SK-N-SH treated with all-trans-retinoic acid at 6 μM for 48 hours (cell line): ENCODE measurements around the gene TMEM121B.

Source experiments
- ATAC-seq: fragments of 200-7000 bp; cut with Tn5 transposase; 3 replicates; pipeline ENCODE4 v1.9.1; 2020; ENCODE audit warnings: mild to moderate bottlenecking, moderate library complexity
- ARNTL ChIP-seq: fragments of 450-650 bp; formaldehyde crosslinking; IDR thresholded peaks from 2 replicates; pipeline ENCODE4 v1.5.0; 2020; ENCODE audit warnings: low read depth, mild to moderate bottlenecking, moderate library complexity, borderline replicate concordance
- BACH2 ChIP-seq: fragments of 250-450 bp; sonication (Bioruptor Pico); IDR thresholded peaks from 2 replicates; pipeline ENCODE4 v1.9.0; 2021; ENCODE audit warnings: mild to moderate bottlenecking, borderline replicate concordance
- CSRNP3 ChIP-seq: fragments of 250-450 bp; sonication (Bioruptor Pico); IDR thresholded peaks from 2 replicates; pipeline ENCODE4 v1.5.1; 2021; ENCODE audit warnings: mild to moderate bottlenecking, moderate library complexity
- ESRRG ChIP-seq: fragments of 250-450 bp; sonication (Bioruptor Pico); IDR thresholded peaks from 2 replicates; pipeline ENCODE4 v1.6.1; 2021; ENCODE audit warnings: mild to moderate bottlenecking
- GLIS3 ChIP-seq: fragments of 250-450 bp; sonication (Bioruptor Pico); IDR thresholded peaks from 2 replicates; pipeline ENCODE4 v1.5.0; 2020; ENCODE audit warnings: mild to moderate bottlenecking, moderate library complexity
- ISL1 ChIP-seq: fragments of 250-450 bp; sonication (Bioruptor Pico); IDR thresholded peaks from 2 replicates; pipeline ENCODE4 v2.1.2; 2022; ENCODE audit warnings: mild to moderate bottlenecking, moderate library complexity
- OSR1 ChIP-seq: fragments of 250-450 bp; sonication (Bioruptor Pico); IDR thresholded peaks from 2 replicates; pipeline ENCODE4 v1.8.0; 2022; ENCODE audit warnings: moderate library complexity, mild to moderate bottlenecking, inconsistent platforms
- PATZ1 ChIP-seq: fragments of 250-450 bp; sonication (Bioruptor Pico); IDR thresholded peaks from 2 replicates; pipeline ENCODE4 v1.8.0; 2020; ENCODE audit warnings: mild to moderate bottlenecking, moderate library complexity, borderline replicate concordance
- POU6F1 ChIP-seq: fragments of 250-450 bp; sonication (Bioruptor Pico); IDR thresholded peaks from 2 replicates; pipeline ENCODE4 v1.8.0; 2021; ENCODE audit warnings: low read depth, mild to moderate bottlenecking, moderate library complexity, borderline replicate concordance
- PPARA ChIP-seq: fragments of 250-450 bp; sonication (Bioruptor Pico); IDR thresholded peaks from 2 replicates; pipeline ENCODE4 v1.5.0; 2020; ENCODE audit warnings: mild to moderate bottlenecking, borderline replicate concordance
- TCF4 ChIP-seq: fragments of 250-450 bp; sonication (Bioruptor Pico); IDR thresholded peaks from 2 replicates; pipeline ENCODE4 v1.8.0; 2021; ENCODE audit warnings: mild to moderate bottlenecking, moderate library complexity, borderline replicate concordance
- ZC3H10 ChIP-seq: fragments of 250-450 bp; sonication (Bioruptor Pico); IDR thresholded peaks from 2 replicates; pipeline ENCODE4 v1.5.1; 2021; ENCODE audit warnings: mild to moderate bottlenecking, moderate library complexity
- ZFP3 ChIP-seq: fragments of 250-450 bp; sonication (Bioruptor Pico); IDR thresholded peaks from 2 replicates; pipeline ENCODE4 v1.5.0; 2020; ENCODE audit warnings: mild to moderate bottlenecking, moderate library complexity
- ZFP30 ChIP-seq: fragments of 450-650 bp; formaldehyde crosslinking; IDR thresholded peaks from 2 replicates; pipeline ENCODE4 v1.5.0; 2022; ENCODE audit warnings: mild to moderate bottlenecking, moderate library complexity
- ZNF70 ChIP-seq: fragments of 450-650 bp; formaldehyde crosslinking; IDR thresholded peaks from 2 replicates; pipeline ENCODE4 v1.5.0; 2020; ENCODE audit warnings: mild to moderate bottlenecking, moderate library complexity
- ZNF8 ChIP-seq: fragments of 450-650 bp; formaldehyde crosslinking; IDR thresholded peaks from 2 replicates; pipeline ENCODE4 v1.5.0; 2020; ENCODE audit warnings: mild to moderate bottlenecking, moderate library complexity
- TF ChIP-seq, protein P1 (sequence below): fragments of 250-450 bp; sonication (Bioruptor Pico); IDR thresholded peaks from 2 replicates; pipeline ENCODE4 v1.5.0; 2020; ENCODE audit warnings: mild to moderate bottlenecking, moderate library complexity

TMEM121B gene

DNA sequence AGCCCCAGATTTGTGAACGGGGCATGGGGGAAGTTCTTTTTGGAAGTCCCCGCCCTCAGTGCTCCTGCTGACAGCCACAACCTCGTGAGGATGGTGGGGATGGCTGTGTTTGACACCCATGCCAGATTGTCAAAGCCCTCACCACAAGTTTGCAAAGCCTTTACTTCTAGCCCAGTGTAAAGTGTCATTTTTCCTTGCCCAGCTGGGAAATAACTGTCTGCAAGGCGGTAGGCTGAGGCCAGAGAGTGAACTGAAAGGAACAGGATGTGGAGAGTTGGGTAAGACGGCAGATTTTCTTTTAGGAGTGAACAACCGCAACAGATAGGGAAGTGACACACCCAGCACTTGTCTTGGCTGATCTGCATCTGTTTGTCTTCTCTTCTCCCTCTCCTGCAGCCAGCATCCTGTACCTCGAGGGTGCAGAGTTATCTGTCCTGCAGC, 22.8 kb downstream of the TMEM121B start:
- no peak for TF ChIP-seq BACH2
- TF ChIP-seq, protein P1, sequence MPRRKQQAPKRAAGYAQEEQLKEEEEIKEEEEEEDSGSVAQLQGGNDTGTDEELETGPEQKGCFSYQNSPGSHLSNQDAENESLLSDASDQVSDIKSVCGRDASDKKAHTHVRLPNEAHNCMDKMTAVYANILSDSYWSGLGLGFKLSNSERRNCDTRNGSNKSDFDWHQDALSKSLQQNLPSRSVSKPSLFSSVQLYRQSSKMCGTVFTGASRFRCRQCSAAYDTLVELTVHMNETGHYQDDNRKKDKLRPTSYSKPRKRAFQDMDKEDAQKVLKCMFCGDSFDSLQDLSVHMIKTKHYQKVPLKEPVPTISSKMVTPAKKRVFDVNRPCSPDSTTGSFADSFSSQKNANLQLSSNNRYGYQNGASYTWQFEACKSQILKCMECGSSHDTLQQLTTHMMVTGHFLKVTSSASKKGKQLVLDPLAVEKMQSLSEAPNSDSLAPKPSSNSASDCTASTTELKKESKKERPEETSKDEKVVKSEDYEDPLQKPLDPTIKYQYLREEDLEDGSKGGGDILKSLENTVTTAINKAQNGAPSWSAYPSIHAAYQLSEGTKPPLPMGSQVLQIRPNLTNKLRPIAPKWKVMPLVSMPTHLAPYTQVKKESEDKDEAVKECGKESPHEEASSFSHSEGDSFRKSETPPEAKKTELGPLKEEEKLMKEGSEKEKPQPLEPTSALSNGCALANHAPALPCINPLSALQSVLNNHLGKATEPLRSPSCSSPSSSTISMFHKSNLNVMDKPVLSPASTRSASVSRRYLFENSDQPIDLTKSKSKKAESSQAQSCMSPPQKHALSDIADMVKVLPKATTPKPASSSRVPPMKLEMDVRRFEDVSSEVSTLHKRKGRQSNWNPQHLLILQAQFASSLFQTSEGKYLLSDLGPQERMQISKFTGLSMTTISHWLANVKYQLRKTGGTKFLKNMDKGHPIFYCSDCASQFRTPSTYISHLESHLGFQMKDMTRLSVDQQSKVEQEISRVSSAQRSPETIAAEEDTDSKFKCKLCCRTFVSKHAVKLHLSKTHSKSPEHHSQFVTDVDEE (CRISPR knock-in tag) = no peak
- no peak for TF ChIP-seq TCF4 (CRISPR knock-in tag)
- no peak for TF ChIP-seq POU6F1 (CRISPR knock-in tag)
- no peak for TF ChIP-seq PATZ1 (CRISPR knock-in tag)
- ATAC-seq = no peak

DNA sequence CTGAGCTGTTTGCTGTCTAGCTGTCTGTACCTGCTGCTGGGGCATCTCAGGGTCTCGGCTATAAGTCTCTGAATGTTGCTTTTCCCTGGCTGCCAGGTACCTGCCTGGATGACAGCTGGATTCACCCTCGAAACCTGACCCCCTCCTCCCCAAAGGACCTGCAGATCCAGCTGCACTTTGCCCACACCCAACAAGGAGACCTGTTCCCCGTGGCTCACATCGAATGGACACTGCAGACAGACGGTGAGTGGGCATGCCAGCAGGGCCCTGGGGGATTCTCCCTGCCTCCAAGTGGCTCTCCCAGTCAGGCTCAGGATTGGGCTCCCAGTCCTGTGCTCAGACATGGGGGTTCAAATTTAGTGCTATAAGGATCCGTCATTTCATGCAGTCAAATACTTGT, 23.5 kb downstream of the TMEM121B start:
- no peak for TF ChIP-seq ZFP30 (CRISPR knock-in tag)
- no peak for TF ChIP-seq POU6F1 (CRISPR knock-in tag)
- no peak for TF ChIP-seq CSRNP3
- TF ChIP-seq PPARA (CRISPR knock-in tag) = no peak
- no peak for TF ChIP-seq ZNF70
- TF ChIP-seq ARNTL (CRISPR knock-in tag) = no peak
- TF ChIP-seq TCF4 (CRISPR knock-in tag) = no peak
- TF ChIP-seq ZC3H10 (CRISPR knock-in tag) = no peak
- no peak for TF ChIP-seq ZFP3 (CRISPR knock-in tag)
- no peak for TF ChIP-seq ISL1 (CRISPR knock-in tag)
- no peak for TF ChIP-seq OSR1
- no peak for TF ChIP-seq ZNF8 (CRISPR knock-in tag)
- no peak for TF ChIP-seq GLIS3 (CRISPR knock-in tag)
- TF ChIP-seq, all 23 proteins: peak for 0
- ATAC-seq = no peak

- no peak for TF ChIP-seq ESRRG
- ATAC-seq = no peak
Observed at GRCh38 chr22:17097062-17097461, 24.1 kb downstream of the TMEM121B start.

DNA sequence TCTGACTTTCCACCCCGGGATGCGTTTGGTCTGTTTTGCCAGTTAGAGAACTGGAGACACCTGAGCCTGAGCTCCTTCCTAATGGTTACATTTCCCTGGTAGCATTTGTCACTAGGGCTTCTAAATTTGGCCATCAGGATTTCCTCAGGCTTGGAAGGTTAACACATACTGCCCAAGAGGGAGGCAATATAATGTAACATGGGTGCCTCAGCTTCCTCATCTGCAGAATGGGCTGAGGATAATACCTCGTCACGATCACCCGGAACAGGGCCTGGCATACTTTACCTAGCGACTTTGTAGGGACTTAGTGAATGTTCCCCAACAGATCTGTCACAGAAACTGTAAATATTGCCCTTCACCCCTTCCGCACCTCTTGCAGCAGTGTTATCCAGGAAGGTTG, 25.1 kb downstream of the TMEM121B start:
- no peak for TF ChIP-seq PPARA (CRISPR knock-in tag)
- TF ChIP-seq, protein P1 (CRISPR knock-in tag) = no peak
- TF ChIP-seq, all 23 proteins: peak for 0
- no peak for ATAC-seq
